IMR-90 (cell line): ENCODE measurements around the gene CRIM1. TPM values are rescaled to one million over a fixed set of nuclear protein-coding genes. Genes with fewer than 3 reads are reported as not detected.

Experiments used
- ATAC-seq: fragments of 200-7000 bp; cut with Tn5 transposase; 2 replicates; pipeline ENCODE4 v1.9.1; 2020; ENCODE audit warnings: low read depth, mild to moderate bottlenecking, moderate library complexity
- BruUV-seq: library from RNA; stranded (reverse); fragments of 400-500 nt; replicated peaks from 2 replicates; lab custom pipeline; 2021; lab: Mats Ljungman, UMichigan
- CTCF ChIA-PET: fragments of 300-600 bp; formaldehyde crosslinking; extraction: SDS; loops from one replicate; lab custom pipeline; 2021; ENCODE audit warnings: antibody characterized with exemption; lab: Yijun Ruan, JAX
- POLR2A ChIA-PET: fragments of 300-600 bp; sonication (Branson Sonifier 250); formaldehyde crosslinking; loops from one replicate; lab custom pipeline; 2022; ENCODE audit warnings: antibody characterized with exemption; ENCODE audit not compliant: unreplicated experiment; lab: Charles Lee
- DNase-seq: peaks from one replicate; pipeline ENCODE4 v3.0.0; 2013
- H2AFZ ChIP-seq: replicated peaks from 2 replicates; pipeline ENCODE3; 2013; ENCODE audit warnings: low read length, mild to moderate bottlenecking; ENCODE audit not compliant: poor library complexity
- H2AK5ac ChIP-seq: 2 replicates; pipeline ENCODE4 v1.6.1; 2013; ENCODE audit warnings: low read depth, low read length, inconsistent platforms
- H2AK9ac ChIP-seq: replicated peaks from 2 replicates; pipeline ENCODE3; 2013; ENCODE audit warnings: mild to moderate bottlenecking, low read depth, low read length, moderate library complexity; ENCODE audit not compliant: poor library complexity
- H2BK120ac ChIP-seq: 2 replicates; pipeline ENCODE4 v1.6.1; 2013; ENCODE audit warnings: low read depth, low read length, inconsistent platforms
- H2BK15ac ChIP-seq: 3 replicates; pipeline ENCODE4 v1.6.1; 2013; ENCODE audit warnings: low read depth, low read length, inconsistent platforms
- H2BK20ac ChIP-seq: 2 replicates; pipeline ENCODE4 v1.6.1; 2013; ENCODE audit warnings: low read depth, mild to moderate bottlenecking, inconsistent platforms, low read length, moderate library complexity
- H2BK5ac ChIP-seq: 2 replicates; pipeline ENCODE4 v1.6.1; 2013; ENCODE audit warnings: mild to moderate bottlenecking, low read depth, low read length, inconsistent platforms; ENCODE audit not compliant: poor library complexity, severe bottlenecking
- H3K14ac ChIP-seq: replicated peaks from 2 replicates; pipeline ENCODE4 v1.6.1; 2013; ENCODE audit warnings: low read depth, low read length, inconsistent platforms
- H3K18ac ChIP-seq: 2 replicates; pipeline ENCODE4 v1.6.1; 2013; ENCODE audit warnings: low read depth, low read length, control low read depth
- H3K23ac ChIP-seq: 2 replicates; pipeline ENCODE4 v1.6.1; 2013; ENCODE audit warnings: low read depth, low read length, inconsistent platforms
- H3K27ac ChIP-seq: 2 replicates; pipeline ENCODE4 v1.5.1; 2013; ENCODE audit warnings: mild to moderate bottlenecking, control low read depth, low read length; ENCODE audit not compliant: insufficient read depth
- H3K27me3 ChIP-seq: 2 replicates; pipeline ENCODE4 v1.6.1; 2013; ENCODE audit warnings: low read length; ENCODE audit not compliant: control insufficient read depth, insufficient read depth
- H3K36me3 ChIP-seq: 2 replicates; pipeline ENCODE4 v1.6.1; 2013; ENCODE audit warnings: low read length, mixed read lengths; ENCODE audit not compliant: control insufficient read depth, insufficient read depth
- H3K4ac ChIP-seq: 2 replicates; pipeline ENCODE4 v1.6.1; 2013; ENCODE audit warnings: low read depth, low read length, inconsistent platforms
- H3K4me1 ChIP-seq: 2 replicates; pipeline ENCODE4 v1.6.1; 2013; ENCODE audit warnings: low read length, mixed read lengths; ENCODE audit not compliant: control insufficient read depth, insufficient read depth
- H3K4me2 ChIP-seq: 2 replicates; pipeline ENCODE4 v1.6.1; 2013; ENCODE audit warnings: low read depth, mild to moderate bottlenecking, control low read depth, low read length, moderate library complexity
- H3K4me3 ChIP-seq: 2 replicates; pipeline ENCODE4 v1.5.1; 2013; ENCODE audit warnings: low read depth, mild to moderate bottlenecking, control low read depth, low read length, moderate library complexity; ENCODE audit not compliant: insufficient read depth
- H3K56ac ChIP-seq: 2 replicates; pipeline ENCODE4 v1.6.1; 2013; ENCODE audit warnings: low read length, inconsistent platforms; ENCODE audit not compliant: insufficient read depth; ENCODE audit errors: extremely low read depth
- H3K79me1 ChIP-seq, 2 experiments: 2 replicates each; pipeline ENCODE4 v1.6.1; 2013; ENCODE audit warnings: low read length in 2 of 2, inconsistent platforms in 1 of 2, low read depth in 1 of 2
- H3K9ac ChIP-seq: 2 replicates; pipeline ENCODE4 v1.6.1; 2013; ENCODE audit warnings: low read depth, low read length, control low read depth
- H3K9me1 ChIP-seq: 2 replicates; pipeline ENCODE4 v1.6.1; 2013; ENCODE audit warnings: low read length, inconsistent platforms; ENCODE audit not compliant: insufficient read depth
- H3K9me3 ChIP-seq: 2 replicates; pipeline ENCODE4 v1.6.1; 2013; ENCODE audit warnings: low read length; ENCODE audit not compliant: control insufficient read depth, insufficient read depth
- H4K20me1 ChIP-seq: 2 replicates; pipeline ENCODE4 v1.6.1; 2013; ENCODE audit warnings: low read length, inconsistent platforms; ENCODE audit not compliant: insufficient read depth
- H4K5ac ChIP-seq: 2 replicates; pipeline ENCODE4 v1.6.1; 2013; ENCODE audit warnings: mild to moderate bottlenecking, low read depth, low read length, control low read depth
- H4K8ac ChIP-seq, 2 experiments: 2 replicates each; pipeline ENCODE4 v1.6.1; 2013; ENCODE audit warnings: low read depth in 2 of 2, low read length in 2 of 2, control low read depth in 1 of 2, inconsistent platforms in 1 of 2
- H4K91ac ChIP-seq: 2 replicates; pipeline ENCODE4 v1.6.1; 2013; ENCODE audit warnings: low read depth, low read length, inconsistent platforms; ENCODE audit not compliant: insufficient read depth
- BHLHE40 ChIP-seq: fragments of 150-350 bp; IDR thresholded peaks from 2 replicates; pipeline ENCODE4 v1.6.1; 2016; ENCODE audit warnings: mild to moderate bottlenecking, low read depth, low read length
- CHD1 ChIP-seq: IDR thresholded peaks from 2 replicates; pipeline ENCODE4 v1.6.1; 2012; ENCODE audit warnings: low read depth, low read length, improper control_type of control experiment
- CTCF ChIP-seq: conservative IDR thresholded peaks from 2 replicates; pipeline ENCODE4 v1.5.1; 2012; ENCODE audit warnings: mild to moderate bottlenecking, low read depth, low read length, improper control_type of control experiment
- ELK1 ChIP-seq: fragments of 150-350 bp; IDR thresholded peaks from 2 replicates; pipeline ENCODE4 v1.6.1; 2016; ENCODE audit warnings: low read depth, mild to moderate bottlenecking, low read length, moderate library complexity, borderline replicate concordance
- FOS ChIP-seq: fragments of 150-350 bp; IDR thresholded peaks from 2 replicates; pipeline ENCODE4 v1.6.1; 2016; ENCODE audit warnings: low read depth, low read length
- MXI1 ChIP-seq: IDR thresholded peaks from 2 replicates; pipeline ENCODE4 v1.6.1; 2012; ENCODE audit warnings: low read depth, mild to moderate bottlenecking, low read length, moderate library complexity, borderline replicate concordance
- NFE2L2 ChIP-seq: fragments of 150-350 bp; IDR thresholded peaks from 2 replicates; pipeline ENCODE4 v1.6.1; 2016; ENCODE audit warnings: low read depth, mild to moderate bottlenecking, low read length
- POLR2A ChIP-seq: IDR thresholded peaks from 2 replicates; pipeline ENCODE4 v1.6.1; 2012; ENCODE audit warnings: mild to moderate bottlenecking, low read depth, low read length
- RFX5 ChIP-seq: IDR thresholded peaks from 2 replicates; pipeline ENCODE4 v1.8.0; 2012; ENCODE audit warnings: low read depth, mild to moderate bottlenecking, low read length, moderate library complexity
- SMC3 ChIP-seq: fragments of 150-350 bp; IDR thresholded peaks from 2 replicates; pipeline ENCODE4 v1.6.1; 2016; ENCODE audit warnings: low read depth, mild to moderate bottlenecking, antibody characterized with exemption, low read length, moderate library complexity
- USF2 ChIP-seq: fragments of 150-350 bp; IDR thresholded peaks from 2 replicates; pipeline ENCODE4 v1.6.1; 2017; ENCODE audit warnings: mild to moderate bottlenecking, antibody characterized with exemption, low read length, low read depth
- WGBS, 2 experiments: methylation state at CpG; one replicate each; pipeline versions ENCODE4 v1.1.5 to v1.1.7; 2013; ENCODE audit warnings: missing lambda C conversion rate in 2 of 2; ENCODE audit not compliant: insufficient read length in 1 of 2; ENCODE audit errors: extremely low coverage in 2 of 2; 5-methylcytosine and 5-hydroxymethylcytosine counted together
- dilution Hi-C: fragments of 300-500 bp; cut with HindIII; formaldehyde crosslinking; loops from one replicate; pipeline ENCODE4 v1.14.3; 2018; ENCODE audit warnings: low sequenced_read_pairs; ENCODE audit not compliant: unreplicated experiment
- in situ Hi-C: fragments of 300-500 bp; cut with MboI; formaldehyde crosslinking; loops from 3 replicates; pipeline ENCODE4 v1.14.3; 2019; ENCODE audit warnings: low sequenced_read_pairs, inconsistent platforms, mixed read lengths
- intact Hi-C: fragments of 100-400 bp; cut with micrococcal nuclease; formaldehyde crosslinking; loops from 2 replicates; pipeline ENCODE4 v1.10.0; 2022
- polyA plus RNA-seq, 3 experiments: library from polyadenylated mRNA; depleted of rRNA; stranded (reverse); fragments of >200 nt; gene quantifications; 2 replicates each; pipeline ENCODE4 v1.2.3, GENCODE V29; 2012; ENCODE audit warnings: low replicate concordance in 1 of 3
- total RNA-seq: library from RNA; depleted of rRNA; stranded (reverse); fragments of >200 nt; gene quantifications from 2 replicates; pipeline ENCODE4 v1.2.3, GENCODE V29; 2012

Gene CRIM1
- total and polyA plus RNA-seq, 2 of the 4 experiments (the other 2 are of a cell fraction) = 285 to 490 TPM

GRCh38 chr2:36469710-36470109 lies 114.1 kb downstream of the CRIM1 start:
- peak overlapping the region; percentile 63; the same call in 1 of the 2 replicates for H2BK120ac ChIP-seq
- H4K20me1 ChIP-seq = peaks cover 9% of the 10 kb centered on the region; the same call in 1 of the 2 replicates
- H2AK9ac ChIP-seq = no peak overlapping the region
- H2BK20ac ChIP-seq = no peak overlapping the region
- POLR2A ChIA-PET = no interaction called here
- ATAC-seq = no peak
- dilution Hi-C loops = no loop called here
- H3K4me2 ChIP-seq = no peak overlapping the region
- peaks cover 15% of the 10 kb centered on the region for H3K9me3 ChIP-seq
- H3K18ac ChIP-seq = peak overlapping the region; percentile 56; the same call in 1 of the 2 replicates
- H3K27ac ChIP-seq = no peak overlapping the region; the same call in 1 of the 2 replicates
- H3K23ac ChIP-seq = no peak overlapping the region
- no peaks in the 10 kb centered on the region for H3K27me3 ChIP-seq
- TF ChIP-seq POLR2A (no peak; the same call in 1 of the 2 replicates), USF2 (no peak), NFE2L2 (no peak), BHLHE40 (no peak), RFX5 (no peak), FOS (no peak), SMC3 (no peak), CHD1 (no peak), CTCF (no peak), MXI1 (no peak), ELK1 (no peak)
- in situ Hi-C loops = no loop called here
- H3K56ac ChIP-seq = no peak overlapping the region
- CTCF ChIA-PET = no interaction called here
- no peak overlapping the region for H3K4me3 ChIP-seq
- WGBS, 2 experiments = no CpG with 5 or more reads among the region's 3 CpGs
- BruUV-seq = no TSS peak
- intact Hi-C loops = no loop called here
- H2BK15ac ChIP-seq = 0 out of 3 replicates have a peak overlapping the region, but pooled peaks have one; percentile 9
- no peak overlapping the region; the same call in none of the 2 replicates for H2AK5ac ChIP-seq
- H3K36me3 ChIP-seq = peaks cover 42% of the 10 kb centered on the region
- no peak overlapping the region for H2AFZ ChIP-seq
- peak overlapping the region in 1 of 2 experiments; percentile 84; a peak in 1 of 4 replicates for H4K8ac ChIP-seq
- no peak overlapping the region for H3K9ac ChIP-seq
- H2BK5ac ChIP-seq = peak overlapping the region; percentile 81
- peaks cover 46 to 62% of the 10 kb centered on the region in 2 experiments for H3K79me1 ChIP-seq
- H3K4me1 ChIP-seq = peaks cover 14% of the 10 kb centered on the region
- H4K91ac ChIP-seq = no peak overlapping the region
- H4K5ac ChIP-seq = peak overlapping the region; percentile 76; the same call in 1 of the 2 replicates
- no peak for DNase-seq
- peak overlapping the region; percentile 20; the same call in 1 of the 2 replicates for H3K4ac ChIP-seq
- peaks cover 13% of the 10 kb centered on the region for H3K9me1 ChIP-seq
- no peak overlapping the region for H3K14ac ChIP-seq
